ENCODE results near the gene RHOT2. TPM values are rescaled to one million over a fixed set of nuclear protein-coding genes. Genes with fewer than 3 reads are reported as not detected.

The RHOT2 gene
- total RNA-seq, 1 experiment from 2014 or later = 184 TPM

DNA sequence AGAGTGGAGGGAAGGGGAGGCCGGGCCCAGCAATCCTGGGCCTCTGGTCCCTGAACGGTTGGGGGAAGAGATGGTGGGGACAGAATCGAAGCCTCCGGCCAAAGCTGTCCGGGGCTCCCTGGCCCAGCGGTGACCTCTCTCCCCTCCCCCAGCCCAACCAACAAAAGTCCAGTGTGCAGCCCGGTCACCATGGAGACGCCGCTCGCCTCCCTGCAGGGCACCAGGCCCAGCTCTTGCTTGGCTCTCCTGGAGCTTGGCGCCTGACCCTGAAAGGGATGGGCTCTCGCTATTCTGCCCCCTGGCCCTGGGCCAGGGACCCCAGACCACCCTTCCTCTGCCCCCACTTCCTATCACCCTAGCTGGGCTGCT, 48.3 kb downstream of the RHOT2 start:
- TF ChIP-seq EZH2 (IDR thresholded peaks at IDR 0.05; ENCODE audit: borderline replicate concordance, low read depth, low read length, poor library complexity, severe bottlenecking) = no peak
- TF ChIP-seq, protein P1, sequence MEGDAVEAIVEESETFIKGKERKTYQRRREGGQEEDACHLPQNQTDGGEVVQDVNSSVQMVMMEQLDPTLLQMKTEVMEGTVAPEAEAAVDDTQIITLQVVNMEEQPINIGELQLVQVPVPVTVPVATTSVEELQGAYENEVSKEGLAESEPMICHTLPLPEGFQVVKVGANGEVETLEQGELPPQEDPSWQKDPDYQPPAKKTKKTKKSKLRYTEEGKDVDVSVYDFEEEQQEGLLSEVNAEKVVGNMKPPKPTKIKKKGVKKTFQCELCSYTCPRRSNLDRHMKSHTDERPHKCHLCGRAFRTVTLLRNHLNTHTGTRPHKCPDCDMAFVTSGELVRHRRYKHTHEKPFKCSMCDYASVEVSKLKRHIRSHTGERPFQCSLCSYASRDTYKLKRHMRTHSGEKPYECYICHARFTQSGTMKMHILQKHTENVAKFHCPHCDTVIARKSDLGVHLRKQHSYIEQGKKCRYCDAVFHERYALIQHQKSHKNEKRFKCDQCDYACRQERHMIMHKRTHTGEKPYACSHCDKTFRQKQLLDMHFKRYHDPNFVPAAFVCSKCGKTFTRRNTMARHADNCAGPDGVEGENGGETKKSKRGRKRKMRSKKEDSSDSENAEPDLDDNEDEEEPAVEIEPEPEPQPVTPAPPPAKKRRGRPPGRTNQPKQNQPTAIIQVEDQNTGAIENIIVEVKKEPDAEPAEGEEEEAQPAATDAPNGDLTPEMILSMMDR (conservative IDR thresholded peaks at IDR 0.05; ENCODE audit: low read depth, low read length) = no peak
- CTCF ChIA-PET = interaction anchor here (1.0 kb wide), 1 partner anchor 12 kb away, joined by 5 read pairs; no protein-coding TSS in a partner anchor
- Histone ChIP-seq H3K9me3 (ENCODE audit: low read depth, low read length, poor library complexity, severe bottlenecking) (no peaks in the 10 kb centered on the region), H3K4me3 (ENCODE audit: low read depth, low read length, poor library complexity, severe bottlenecking) (no peak overlapping the region), H3K36me3 (ENCODE audit: insufficient read depth, low read length, poor library complexity, severe bottlenecking) (no peaks in the 10 kb centered on the region), H3K4me1 (ENCODE audit: insufficient read depth, low read length, poor library complexity, severe bottlenecking) (peaks cover 8% of the 10 kb centered on the region), H3K27me3 (replicated peaks; ENCODE audit: insufficient read depth, low read depth, low read length, poor library complexity) (peaks cover 31% of the 10 kb centered on the region), H3K27ac (ENCODE audit: low read depth, low read length, poor library complexity, severe bottlenecking) (no peak overlapping the region)
- BruUV-seq (replicated peaks) = no TSS peak
- POLR2A ChIA-PET (ENCODE audit: low non-redundant PET) = no interaction called here
- DNase-seq (ENCODE audit: low spot score) = no peak
- intact Hi-C loops (cut with micrococcal nuclease; ENCODE audit: unreplicated experiment) = loop anchor here (10.0 kb wide), 1 partner anchor 339 kb away; no protein-coding TSS in a partner anchor

DNA sequence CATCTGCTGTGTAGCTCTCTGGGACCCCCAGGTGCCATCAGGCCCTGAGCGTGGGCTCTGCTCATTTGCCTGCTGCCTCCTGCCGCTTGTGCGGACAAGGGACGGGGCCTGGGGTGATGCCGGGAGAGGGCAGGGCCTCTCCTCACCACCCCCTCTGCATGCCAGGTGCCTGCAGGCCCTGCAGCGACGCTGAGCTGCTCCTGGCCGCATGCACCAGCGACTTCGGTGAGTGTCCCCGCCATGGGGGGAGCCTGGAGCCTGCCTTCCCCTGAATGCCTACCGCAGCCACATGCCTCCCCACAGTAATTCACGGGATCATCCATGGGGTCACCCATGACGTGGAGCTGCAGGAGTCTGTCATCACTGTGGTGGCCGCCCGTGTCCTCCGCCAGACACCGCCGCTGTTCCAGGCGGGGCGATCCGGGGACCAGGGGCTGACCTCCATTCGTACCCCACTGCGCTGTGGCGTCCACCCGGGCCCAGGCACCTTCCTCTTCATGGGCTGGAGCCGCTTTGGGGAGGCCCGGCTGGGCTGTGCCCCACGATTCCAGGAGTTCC, 48.9 kb downstream of the RHOT2 start:
- Histone ChIP-seq H3K4me3 (ENCODE audit: low read depth, low read length, poor library complexity, severe bottlenecking) (no peak overlapping the region), H3K27me3 (replicated peaks; ENCODE audit: insufficient read depth, low read depth, low read length, poor library complexity) (peaks cover 31% of the 10 kb centered on the region), H3K27ac (ENCODE audit: low read depth, low read length, poor library complexity, severe bottlenecking) (no peak overlapping the region), H3K9me3 (ENCODE audit: low read depth, low read length, poor library complexity, severe bottlenecking) (no peaks in the 10 kb centered on the region), H3K4me1 (ENCODE audit: insufficient read depth, low read length, poor library complexity, severe bottlenecking) (peaks cover 8% of the 10 kb centered on the region), H3K36me3 (ENCODE audit: insufficient read depth, low read length, poor library complexity, severe bottlenecking) (no peaks in the 10 kb centered on the region)
- ChIA-PET POLR2A (ENCODE audit: low non-redundant PET) (no interaction called here), CTCF (interaction anchor here (0.6 kb wide), 1 partner anchor 29 kb away, joined by 3 read pairs; no protein-coding TSS in a partner anchor)
- no TSS peak for BruUV-seq (replicated peaks)
- DNase-seq (ENCODE audit: low spot score) = no peak
- intact Hi-C loops (cut with micrococcal nuclease; ENCODE audit: unreplicated experiment) = loop anchor here (10.0 kb wide), 1 partner anchor 338 kb away; no protein-coding TSS in a partner anchor
- no peak for TF ChIP-seq EZH2 (IDR thresholded peaks at IDR 0.05; ENCODE audit: borderline replicate concordance, low read depth, low read length, poor library complexity, severe bottlenecking)
- TF ChIP-seq, protein P1 (conservative IDR thresholded peaks at IDR 0.05; ENCODE audit: low read depth, low read length) = no peak

DNA sequence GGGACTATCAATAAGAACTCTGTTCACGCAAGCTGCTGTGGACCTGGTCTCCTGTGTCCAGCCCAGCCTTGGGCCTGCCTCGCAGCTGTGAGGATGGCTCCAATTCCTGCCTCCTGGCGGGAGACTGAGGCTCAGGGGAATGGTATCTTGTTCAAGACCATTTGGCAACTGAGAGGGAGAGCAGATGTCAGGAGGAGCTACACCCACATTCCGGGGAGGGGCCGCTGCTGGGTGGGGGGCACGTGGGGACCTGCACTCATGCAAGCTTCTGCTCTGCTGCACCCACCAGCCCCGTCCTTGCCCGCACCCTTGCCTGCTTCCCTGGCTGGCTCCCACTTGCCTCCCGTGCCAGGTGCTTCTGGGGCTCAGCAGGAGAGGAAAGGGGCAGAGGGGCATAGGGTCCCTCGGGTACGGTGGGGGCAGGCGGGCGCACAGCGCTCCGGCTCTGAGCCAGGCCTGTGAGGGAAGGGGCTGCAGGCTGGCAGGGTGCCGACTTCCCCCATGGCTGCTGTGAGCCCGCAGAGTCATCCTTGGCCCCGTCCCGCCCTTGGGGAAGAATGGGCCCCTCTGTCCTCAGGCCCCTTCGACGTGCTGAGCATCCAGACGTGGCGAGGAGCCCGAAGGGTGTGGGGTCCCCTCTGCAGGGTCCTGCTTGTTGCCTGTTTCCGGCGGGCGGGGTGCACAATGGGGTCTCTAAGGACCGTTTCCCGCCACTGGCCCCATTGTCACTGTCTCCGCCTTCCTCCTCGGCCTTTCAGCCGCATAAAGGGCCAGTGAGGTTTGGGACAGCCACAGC, 49.7 kb downstream of the RHOT2 start:
- ChIA-PET CTCF (interaction anchor here (0.6 kb wide), 2 partner anchors 10 to 28 kb away, joined by 3 read pairs; no protein-coding TSS in a partner anchor), POLR2A (ENCODE audit: low non-redundant PET) (no interaction called here)
- no TSS peak for BruUV-seq (replicated peaks)
- no peak overlapping the region for H3K27ac ChIP-seq (ENCODE audit: low read depth, low read length, poor library complexity, severe bottlenecking)
- peaks cover 8% of the 10 kb centered on the region for H3K4me1 ChIP-seq (ENCODE audit: insufficient read depth, low read length, poor library complexity, severe bottlenecking)
- TF ChIP-seq, protein P1 (conservative IDR thresholded peaks at IDR 0.05; ENCODE audit: low read depth, low read length) = no peak
- TF ChIP-seq EZH2 (IDR thresholded peaks at IDR 0.05; ENCODE audit: borderline replicate concordance, low read depth, low read length, poor library complexity, severe bottlenecking) = no peak
- DNase-seq (ENCODE audit: low spot score) = no peak
- H3K27me3 ChIP-seq (replicated peaks; ENCODE audit: insufficient read depth, low read depth, low read length, poor library complexity) = peaks cover 31% of the 10 kb centered on the region
- intact Hi-C loops (cut with micrococcal nuclease; ENCODE audit: unreplicated experiment) = loop anchor here (10.0 kb wide), 1 partner anchor 337 kb away; no protein-coding TSS in a partner anchor
- no peak overlapping the region for H3K4me3 ChIP-seq (ENCODE audit: low read depth, low read length, poor library complexity, severe bottlenecking)
- H3K9me3 ChIP-seq (ENCODE audit: low read depth, low read length, poor library complexity, severe bottlenecking) = no peaks in the 10 kb centered on the region
- no peaks in the 10 kb centered on the region for H3K36me3 ChIP-seq (ENCODE audit: insufficient read depth, low read length, poor library complexity, severe bottlenecking)
